LNCaP clone FGC (cell line): ENCODE measurements around the gene LRP10.

Experiments
- DNase-seq: peaks from one replicate; pipeline ENCODE4 v3.0.0-alpha.2; 2011; ENCODE audit warnings: low read depth
- H3K4me3 ChIP-seq: 2 replicates; pipeline ENCODE4 v1.5.1; 2011; ENCODE audit warnings: mild to moderate bottlenecking, low read depth, low read length, control low read depth
- CTCF ChIP-seq: IDR thresholded peaks from 2 replicates; pipeline ENCODE4 v1.5.1; 2012; ENCODE audit warnings: mild to moderate bottlenecking; ENCODE audit not compliant: control insufficient read depth, insufficient read depth; ENCODE audit errors: extremely low read depth

The LRP10 gene

DNA sequence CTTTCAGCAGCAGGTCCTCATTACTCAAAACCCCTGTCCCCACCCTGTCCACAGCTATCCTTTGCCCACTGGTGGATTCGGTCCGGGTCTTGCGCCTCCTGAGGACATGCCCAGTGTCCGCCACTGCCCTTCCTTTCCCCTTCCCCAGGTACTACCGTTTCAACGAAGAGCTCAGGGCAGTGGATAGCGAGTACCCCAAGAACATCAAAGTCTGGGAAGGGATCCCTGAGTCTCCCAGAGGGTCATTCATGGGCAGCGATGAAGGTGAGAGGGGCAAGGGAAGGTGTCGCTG is 26.5 kb upstream of the LRP10 start:
- no peak for DNase-seq
- no peak overlapping the region for H3K4me3 ChIP-seq
- TF ChIP-seq CTCF, result no peak

GRCh38 chr14:22845821-22846625 is 25.5 kb upstream of the LRP10 start:
- no peak for TF ChIP-seq CTCF
- DNase-seq, result no peak
- no peak overlapping the region for H3K4me3 ChIP-seq

GRCh38 chr14:22846811-22847307 is 24.7 kb upstream of the LRP10 start:
- TF ChIP-seq CTCF, result no peak
- no peak overlapping the region for H3K4me3 ChIP-seq
- DNase-seq, result no peak

DNA sequence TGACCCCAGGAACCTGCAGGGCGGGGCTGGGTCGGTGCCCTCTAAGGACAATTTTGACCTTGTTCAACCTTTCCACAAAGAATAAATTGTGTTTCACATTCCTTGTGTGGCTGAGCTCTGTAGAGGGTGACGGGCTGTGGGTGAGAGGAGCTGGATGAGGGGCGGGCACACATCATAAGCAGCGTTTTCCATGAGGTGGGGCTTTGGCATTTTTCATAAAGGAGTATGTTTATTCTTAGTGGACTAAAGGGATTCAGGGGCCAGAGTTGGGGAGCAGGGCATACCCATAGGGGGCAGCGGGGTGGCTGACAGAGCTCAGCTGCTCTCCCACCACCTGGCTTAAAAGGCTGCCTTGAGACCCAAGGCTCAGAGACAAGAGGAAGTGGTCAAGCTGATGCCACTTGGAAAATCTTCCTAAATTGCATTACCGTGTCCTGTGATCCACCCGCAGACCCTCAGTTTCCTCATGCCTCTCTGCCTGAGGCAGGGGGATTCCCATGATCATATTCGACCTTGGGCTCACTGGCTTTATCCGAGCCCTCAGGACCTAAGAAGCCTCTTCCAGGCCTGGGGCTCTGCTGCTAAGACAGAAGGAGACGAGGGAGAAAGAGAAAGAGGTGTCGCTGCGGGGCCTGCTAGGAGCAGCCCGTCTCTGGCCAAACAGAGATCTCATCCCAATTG is 23.7 kb upstream of the LRP10 start:
- DNase-seq, result no peak
- TF ChIP-seq CTCF, result no peak
- H3K4me3 ChIP-seq, result no peak overlapping the region

GRCh38 chr14:22848351-22849164 is 23.0 kb upstream of the LRP10 start:
- H3K4me3 ChIP-seq, result no peak overlapping the region
- no peak for TF ChIP-seq CTCF
- no peak for DNase-seq

DNA sequence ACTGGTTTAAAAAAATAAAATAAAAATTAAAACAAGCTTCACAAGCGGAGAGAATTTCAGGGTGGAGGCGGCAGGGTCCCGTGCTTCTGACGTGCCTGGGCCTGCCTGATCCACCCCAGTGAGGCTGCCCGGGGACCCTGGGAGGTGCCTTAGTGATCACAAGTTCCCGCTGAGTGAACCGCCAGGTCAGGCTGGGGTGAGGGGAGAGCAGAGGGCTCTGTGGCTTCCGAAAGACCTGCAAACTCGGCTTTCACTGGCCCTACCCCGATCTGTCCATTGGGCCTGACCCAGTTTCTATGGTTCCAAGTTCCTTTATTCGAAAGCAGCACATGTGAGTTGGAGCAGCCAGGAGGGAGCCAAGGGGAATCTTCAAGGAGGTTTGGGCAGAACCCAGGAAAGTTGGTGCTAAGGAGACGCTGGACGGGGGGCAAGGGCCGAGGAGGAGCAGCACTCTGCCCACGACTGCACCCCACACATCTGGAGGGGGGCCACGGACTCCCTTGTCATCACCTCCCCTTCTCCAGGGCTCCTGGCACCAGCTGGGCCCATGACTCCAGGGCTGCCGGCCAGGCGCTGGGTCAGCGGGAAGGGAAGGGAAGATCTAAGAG is 22.2 kb upstream of the LRP10 start:
- DNase-seq, result no peak
- no peak overlapping the region for H3K4me3 ChIP-seq
- no peak for TF ChIP-seq CTCF
